HG03064 (cell line): ENCODE results near the gene HIBCH.
"Not testable (repeated sequence)": the region's sequence is repeated elsewhere in the genome, so short reads cannot be mapped to it uniquely, and the experiment has no call there.

Source experiments
- ATAC-seq: cut with Tn5 transposase; IDR thresholded peaks from one replicate; pipeline ENCODE4 v1.9.1; 2021; ENCODE audit warnings: low read depth; ENCODE audit not compliant: unreplicated experiment

The HIBCH gene

DNA sequence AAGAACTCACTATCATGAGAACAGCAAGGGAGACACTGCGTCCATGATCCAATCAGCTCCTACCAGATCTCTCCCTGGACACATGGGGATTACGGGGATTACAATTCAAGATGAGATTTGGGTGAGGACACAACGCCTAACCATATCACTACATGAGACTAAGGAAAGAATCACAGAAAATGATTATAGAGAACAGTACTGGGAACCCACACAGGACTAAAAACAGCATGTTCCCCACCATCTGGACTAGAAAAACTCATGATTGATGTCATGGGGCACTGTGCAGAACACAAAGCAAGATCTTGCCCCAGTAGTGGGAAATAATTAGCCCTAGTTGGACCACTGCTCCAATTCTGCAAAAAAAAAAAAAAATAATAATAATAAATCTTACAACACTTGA is 63.5 kb downstream of the HIBCH start:
- no peak for ATAC-seq

DNA sequence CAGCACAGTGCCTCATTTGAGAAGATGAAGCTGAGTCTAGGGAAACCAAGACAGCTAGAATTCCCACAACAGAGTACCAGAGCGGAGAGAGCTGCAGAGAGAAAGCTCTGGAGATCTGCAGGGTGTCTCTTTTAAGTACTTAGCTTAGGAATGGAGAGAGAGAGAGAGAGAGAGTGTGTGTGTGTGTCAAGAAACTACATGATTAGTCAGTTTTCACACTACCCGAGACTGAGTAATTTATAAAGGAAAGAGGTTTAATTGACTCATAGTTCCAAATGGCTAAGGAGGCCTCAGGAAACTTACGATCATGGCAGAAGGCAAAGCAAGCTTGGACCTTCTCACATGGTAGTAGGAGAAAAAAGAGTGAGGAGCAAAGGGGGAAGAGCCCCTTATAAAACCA is 64.0 kb downstream of the HIBCH start:
- ATAC-seq = no peak

GRCh38 chr2:190254063-190254850 is 65.4 kb downstream of the HIBCH start:
- no peak for ATAC-seq

- no peak for ATAC-seq
These were observed 69.2 kb downstream of the HIBCH start for GRCh38 chr2:190250421-190250820.

DNA sequence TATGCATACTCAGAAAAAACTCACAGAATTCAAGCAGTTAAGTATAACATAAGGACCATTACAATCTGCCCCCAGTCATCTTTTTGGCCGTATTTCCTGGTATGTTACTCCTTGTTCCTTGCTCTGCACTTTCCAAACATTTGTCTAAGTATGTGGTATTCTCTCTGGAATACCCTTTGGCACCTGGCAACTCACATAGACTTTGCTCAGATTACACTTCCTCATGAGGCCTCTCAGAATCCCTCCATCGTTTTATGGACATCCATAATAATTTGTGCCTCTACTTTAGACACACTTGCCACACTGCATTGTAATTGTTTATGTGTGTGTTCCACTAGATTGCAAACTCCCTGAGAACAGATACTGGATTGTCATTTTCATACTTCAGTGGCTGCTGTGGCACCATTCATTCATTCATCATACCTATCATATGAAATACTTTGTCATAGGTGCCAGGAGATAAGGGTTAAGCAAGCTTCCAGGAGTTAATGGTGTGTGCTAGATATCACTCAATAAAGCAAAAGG is 84.0 kb downstream of the HIBCH start:
- ATAC-seq = no peak

DNA sequence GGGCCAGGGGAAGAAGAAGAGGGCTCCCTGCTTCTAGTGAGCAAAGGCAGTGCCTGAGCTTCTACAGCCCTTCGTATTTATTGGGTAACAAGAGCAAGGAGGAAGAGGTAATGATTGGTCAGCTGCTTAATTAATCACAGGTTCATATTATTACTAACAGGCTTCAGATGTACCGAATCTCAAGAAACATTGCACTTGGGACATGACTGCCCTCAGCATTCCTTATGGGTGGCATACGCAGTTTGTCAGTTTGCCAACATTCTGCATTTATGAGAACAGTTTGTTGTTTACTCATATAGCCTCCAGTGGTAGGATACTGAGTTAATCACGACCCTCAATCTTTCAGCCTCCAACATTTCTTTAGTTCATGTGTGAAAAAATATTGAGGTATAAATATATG is 84.5 kb downstream of the HIBCH start:
- no peak for ATAC-seq

- not testable (repeated sequence) for ATAC-seq
These were observed 95.6 kb downstream of the HIBCH start for GRCh38 chr2:190223989-190224388.

GRCh38 chr2:190222745-190223144 is 96.9 kb downstream of the HIBCH start:
- ATAC-seq = not testable (repeated sequence)

GRCh38 chr2:190221429-190221828 is 98.2 kb downstream of the HIBCH start:
- ATAC-seq = no peak

DNA sequence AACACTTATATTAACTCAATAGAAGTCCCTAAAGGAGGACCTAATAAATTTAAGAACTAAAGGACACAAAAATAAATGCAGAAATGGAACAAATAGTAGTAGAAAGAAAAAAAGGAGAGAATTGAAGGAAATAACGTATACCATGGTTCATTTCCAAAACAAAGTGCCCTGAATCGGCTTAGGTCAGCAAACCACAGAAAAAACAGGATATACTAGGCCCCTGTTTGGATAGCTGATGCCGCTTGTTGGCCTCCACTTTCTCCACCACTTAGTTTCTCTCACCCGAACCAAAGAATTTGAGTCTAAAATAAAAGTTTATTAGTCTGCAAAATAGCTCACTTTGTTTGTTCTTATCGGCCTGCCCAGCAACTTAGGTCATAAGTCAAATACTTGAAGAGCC is 100.4 kb downstream of the HIBCH start:
- ATAC-seq = no peak

DNA sequence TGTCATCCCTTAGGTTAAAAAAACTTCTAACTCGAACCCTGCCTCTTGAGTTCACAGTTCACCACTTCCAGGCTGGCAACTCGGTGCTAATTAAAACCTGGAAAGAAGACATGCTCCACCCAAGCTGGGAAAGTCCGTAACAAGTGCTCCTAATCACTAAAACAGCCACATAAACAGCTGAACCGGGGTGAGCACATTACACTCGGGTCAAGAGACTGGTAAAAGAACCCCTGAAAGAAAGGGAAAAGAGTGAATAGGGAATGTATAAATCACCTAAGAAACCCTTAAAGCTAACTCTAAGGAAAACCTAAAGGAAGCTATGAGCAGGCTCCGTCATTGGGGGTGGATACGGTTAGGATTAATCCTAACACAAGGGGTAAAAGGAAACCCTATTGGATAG is 102.0 kb downstream of the HIBCH start:
- no peak for ATAC-seq

DNA sequence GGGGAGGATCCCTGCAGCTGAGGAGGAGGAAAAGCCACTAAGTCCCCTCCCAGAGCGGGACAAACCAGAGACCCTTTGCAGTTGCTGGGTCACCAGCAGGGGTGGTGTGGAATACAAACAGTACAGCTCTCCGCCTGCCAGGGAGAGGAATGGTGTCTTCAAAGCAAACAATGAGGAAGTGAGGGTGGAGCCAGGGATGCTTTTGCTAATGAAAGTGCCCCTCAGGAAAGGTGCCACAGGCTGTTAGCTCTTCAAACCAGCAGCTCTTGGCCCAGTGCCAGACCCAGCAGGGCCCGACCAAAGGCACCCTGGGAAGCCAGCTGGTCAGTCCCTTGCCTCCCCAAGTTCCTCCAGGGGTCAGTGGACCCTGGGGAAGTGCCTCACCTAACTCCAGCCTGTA is 102.8 kb downstream of the HIBCH start:
- ATAC-seq = no peak

- ATAC-seq = no peak
These were observed 104.0 kb downstream of the HIBCH start for GRCh38 chr2:190215620-190216019.

GRCh38 chr2:190214426-190215194 is 105.0 kb downstream of the HIBCH start:
- ATAC-seq = no peak

DNA sequence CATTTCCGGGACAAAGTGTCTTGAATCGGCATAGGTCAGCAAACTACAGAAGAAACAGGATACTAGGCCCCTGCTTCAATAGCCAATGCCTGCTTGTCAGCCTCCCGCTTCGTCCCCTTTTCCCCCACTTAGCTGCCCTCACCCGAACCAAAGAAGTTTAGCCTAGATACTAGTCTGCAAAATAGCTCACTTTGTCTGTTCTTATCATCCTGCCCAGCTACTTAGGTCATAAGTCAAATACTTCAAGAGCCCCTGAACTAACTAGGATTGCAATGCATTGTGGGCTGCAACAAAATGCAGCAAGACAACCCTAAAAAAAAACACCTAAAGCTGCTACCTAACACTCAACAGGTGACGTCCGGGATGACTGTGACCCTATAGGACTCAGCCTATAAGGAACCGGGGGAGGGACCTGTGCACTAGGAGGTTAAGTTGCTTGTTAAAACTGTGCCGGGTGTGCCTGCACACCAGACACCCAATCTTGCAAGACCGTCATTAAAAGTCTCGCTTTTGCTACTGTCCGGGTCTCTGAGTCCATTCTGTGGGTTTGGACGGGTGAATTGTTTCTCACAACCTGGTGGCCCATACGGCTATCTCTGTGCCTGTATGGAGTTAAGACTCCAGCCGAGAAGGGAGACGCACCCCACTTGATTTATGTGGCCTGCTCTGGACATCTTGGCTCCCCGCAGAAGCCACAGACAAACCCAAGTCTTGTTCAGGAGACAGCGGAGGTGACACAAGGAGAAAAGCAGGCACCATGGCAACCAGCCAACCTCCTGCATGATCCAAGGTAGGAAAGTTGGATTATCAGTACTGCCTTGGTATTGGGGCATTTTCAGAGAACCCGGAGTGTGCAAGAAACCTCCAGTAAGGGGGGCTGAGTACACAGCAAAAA is 105.9 kb downstream of the HIBCH start:
- ATAC-seq = no peak

DNA sequence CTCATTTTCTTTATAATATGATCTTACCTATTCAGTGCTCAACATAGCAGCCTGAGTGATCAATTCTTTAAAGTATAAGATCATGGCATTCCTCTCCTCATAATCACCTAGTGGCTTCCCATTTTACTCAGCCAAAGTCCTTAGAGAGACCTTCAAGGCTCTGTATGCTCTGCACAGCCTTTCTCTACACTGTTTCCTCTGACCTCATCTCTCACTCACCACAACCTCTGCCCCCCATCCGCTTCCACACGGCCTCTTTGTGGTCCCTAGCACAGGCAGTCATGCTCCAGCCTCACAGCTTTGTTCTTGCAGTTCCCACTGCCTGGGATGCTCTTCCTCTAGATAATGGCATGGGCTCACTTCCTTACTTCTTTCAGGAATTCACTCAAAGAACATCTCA is 109.2 kb downstream of the HIBCH start:
- no peak for ATAC-seq

DNA sequence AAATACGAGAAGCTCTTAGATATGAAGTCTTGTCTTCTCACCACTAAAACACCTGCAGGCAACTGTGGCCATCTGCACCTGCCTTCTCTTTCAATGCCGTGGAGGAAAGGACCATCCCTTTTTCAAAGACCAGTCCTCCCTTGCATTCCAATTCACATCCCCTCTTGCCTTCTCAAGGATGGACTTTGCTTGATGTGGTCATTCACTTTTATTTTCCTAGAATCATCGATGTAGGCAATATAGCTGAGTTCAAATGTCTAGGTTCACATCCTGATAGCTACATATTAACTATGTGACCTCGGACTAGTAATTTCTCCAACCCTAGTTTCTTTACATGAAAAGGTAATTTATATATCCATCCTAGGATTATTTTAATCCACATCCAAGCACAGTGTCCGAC is 110.1 kb downstream of the HIBCH start:
- ATAC-seq = no peak

GRCh38 chr2:190207930-190208329 is 111.7 kb downstream of the HIBCH start:
- no peak for ATAC-seq

DNA sequence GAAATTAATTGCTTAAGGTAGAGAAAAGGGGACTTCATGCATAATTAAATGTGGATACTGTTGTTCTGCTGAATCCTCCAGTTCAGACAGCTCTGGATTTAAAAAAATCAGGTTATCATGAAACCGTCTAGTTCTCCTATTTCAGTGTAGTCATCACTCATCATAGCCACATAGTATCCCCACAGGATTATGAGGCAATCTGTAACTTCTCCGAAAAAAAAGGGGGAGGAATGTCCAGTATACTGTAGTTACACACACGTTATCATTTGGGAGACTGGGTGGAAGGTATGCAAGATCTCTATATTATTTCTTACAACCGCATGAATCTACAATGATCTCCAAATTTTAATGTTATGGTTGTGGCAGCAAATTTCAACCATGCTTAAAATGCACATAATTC is 114.0 kb downstream of the HIBCH start:
- no peak for ATAC-seq

GRCh38 chr2:190202604-190203003 is 117.0 kb downstream of the HIBCH start:
- ATAC-seq = no peak

DNA sequence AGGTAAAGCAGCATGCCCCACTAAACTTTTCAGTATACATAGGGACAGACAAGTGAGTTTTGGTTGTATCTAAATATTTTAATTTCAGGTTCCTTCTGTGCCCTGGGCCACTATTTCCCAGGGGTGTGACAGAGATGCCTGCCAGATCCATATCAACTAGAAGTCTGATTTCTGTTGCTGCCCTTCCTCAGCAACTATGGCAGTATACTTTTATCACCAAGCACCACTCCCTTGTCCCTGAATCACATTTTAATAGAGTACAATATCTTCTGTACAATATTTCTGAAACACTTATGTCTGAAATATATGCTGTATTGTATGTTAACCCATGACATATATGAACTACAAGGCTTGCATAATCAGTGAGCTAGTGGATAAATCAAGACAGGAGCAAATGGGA is 117.6 kb downstream of the HIBCH start:
- no peak for ATAC-seq
